ENCODE results near the gene ILF2. TPM values are rescaled to one million over a fixed set of nuclear protein-coding genes. Genes with fewer than 3 reads are reported as not detected.

ILF2 gene
- total and polyA plus RNA-seq, 2 of the 13 experiments (the other 11 are each of a cell fraction or from before 2014, with no cell fraction given), result 292 to 366 TPM

- Histone ChIP-seq H3K27me3 (ENCODE audit: control insufficient read depth in 1 of 2, insufficient read depth in 2 of 2, low read length in 2 of 2) (no peaks in the 10 kb centered on the region), H3K4me3 (replicated peaks in 1 of 3; ENCODE audit: insufficient read depth in 1 of 3, low read depth in 2 of 3, low read length in 3 of 3) (no peak overlapping the region), H3K9me3 (ENCODE audit: low read length) (no peaks in the 10 kb centered on the region), H3K4me2 (ENCODE audit: low read depth, low read length) (no peak overlapping the region), H3K9ac (ENCODE audit: insufficient read depth, low read depth, low read length) (no peak overlapping the region), H3K4me1 (ENCODE audit: insufficient read depth, low read length) (peaks cover 15% of the 10 kb centered on the region), H3K36me3 (replicated peaks in 1 of 2; ENCODE audit: control insufficient read depth in 1 of 2, insufficient read depth in 2 of 2, low read length in 2 of 2) (peaks cover 21 to 78% of the 10 kb centered on the region in 2 experiments), H3K79me2 (ENCODE audit: insufficient read depth, low read length) (peaks cover 6% of the 10 kb centered on the region), H4K20me1 (ENCODE audit: insufficient read depth, low read length) (no peaks in the 10 kb centered on the region; the same call in 1 of the 2 replicates), H2AFZ (ENCODE audit: low read length) (no peak overlapping the region), H3K27ac (ENCODE audit: extremely low read length, insufficient read depth, low read length) (no peak overlapping the region)
- no peak for DNase-seq (ENCODE audit: low spot score)
- TF ChIP-seq EEA1 (CRISPR knock-in tag; IDR thresholded peaks at IDR 0.05; ENCODE audit: borderline replicate concordance) (no peak), ZNF790 (CRISPR knock-in tag; IDR thresholded peaks at IDR 0.05; ENCODE audit: borderline replicate concordance) (no peak), CSRNP1 (CRISPR knock-in tag; IDR thresholded peaks at IDR 0.05) (no peak), MXD4 (CRISPR knock-in tag; IDR thresholded peaks at IDR 0.05) (no peak), ZNF672 (CRISPR knock-in tag; IDR thresholded peaks at IDR 0.05) (no peak), ISX (CRISPR knock-in tag; conservative IDR thresholded peaks at IDR 0.05) (no peak), RBFOX2 (IDR thresholded peaks at IDR 0.05; ENCODE audit: low read depth, low read length) (0 out of 2 replicates have a peak, but pooled peaks have one; percentile 1)
- no peak for ATAC-seq
- BruUV-seq (replicated peaks), result TSS peak; percentile 0
- ChIA-PET POLR2A (interaction anchor here (0.9 to 4.2 kb wide), 9 partner anchors 9 to 133 kb away, joined by 3 to 40 read pairs (median 6); partner anchors contain the start of genes CHTOP, S100A1, S100A13 and S100A14), CTCF (ENCODE audit: low intra/inter-chr PET ratio, low total read pairs) (no interaction called here)
- in situ Hi-C loops (cut with HindIII; ENCODE audit: extremely low pct_ligation_motif_present, low pct_unique_long_range_greater_than_20kb), result no loop called here
- WGBS (ENCODE audit: low lambda C conversion rate), result 98% methylated on average over 11 of the region's 11 CpGs
- intact Hi-C loops (cut with micrococcal nuclease; ENCODE audit: unreplicated experiment), result no loop called here
- no peak for FAIRE-seq
Measured at GRCh38 chr1:153643100-153643499, 27.7 kb downstream of the ILF2 start.

- Histone ChIP-seq H3K79me2 (ENCODE audit: insufficient read depth, low read length) (peaks cover 6% of the 10 kb centered on the region), H3K4me2 (ENCODE audit: low read depth, low read length) (no peak overlapping the region), H4K20me1 (ENCODE audit: insufficient read depth, low read length) (no peaks in the 10 kb centered on the region; the same call in 1 of the 2 replicates), H3K27me3 (ENCODE audit: control insufficient read depth in 1 of 2, insufficient read depth in 2 of 2, low read length in 2 of 2) (no peaks in the 10 kb centered on the region), H3K9me3 (ENCODE audit: low read length) (no peaks in the 10 kb centered on the region), H3K4me1 (ENCODE audit: insufficient read depth, low read length) (peaks cover 11% of the 10 kb centered on the region), H3K9ac (ENCODE audit: insufficient read depth, low read depth, low read length) (no peak overlapping the region), H3K36me3 (replicated peaks in 1 of 2; ENCODE audit: control insufficient read depth in 1 of 2, insufficient read depth in 2 of 2, low read length in 2 of 2) (peaks cover 21 to 86% of the 10 kb centered on the region in 2 experiments), H2AFZ (ENCODE audit: low read length) (no peak overlapping the region), H3K4me3 (replicated peaks in 1 of 3; ENCODE audit: insufficient read depth in 1 of 3, low read depth in 2 of 3, low read length in 3 of 3) (no peak overlapping the region), H3K27ac (ENCODE audit: extremely low read length, insufficient read depth, low read length) (no peak overlapping the region)
- intact Hi-C loops (cut with micrococcal nuclease; ENCODE audit: unreplicated experiment) (no loop called here), in situ Hi-C loops (cut with HindIII; ENCODE audit: extremely low pct_ligation_motif_present, low pct_unique_long_range_greater_than_20kb) (no loop called here)
- POLR2A ChIA-PET, result interaction anchor here (3.6 to 4.2 kb wide), 2 partner anchors 8 to 14 kb away, joined by 16 to 40 read pairs; partner anchors contain the start of genes CHTOP, S100A1 and S100A13
- no peak for DNase-seq (ENCODE audit: low spot score)
- FAIRE-seq, result no peak
- 96% methylated on average over 11 of the region's 11 CpGs for whole genome bisulfite sequencing (ENCODE audit: low lambda C conversion rate)
- 0 out of 2 replicates have a peak, but pooled peaks have one; percentile 26 for TF ChIP-seq RBFOX2 (IDR thresholded peaks at IDR 0.05; ENCODE audit: low read depth, low read length)
- TF ChIP-seq GLI4 (CRISPR knock-in tag; IDR thresholded peaks at IDR 0.05; ENCODE audit: borderline replicate concordance), result no peak
- no TSS peak for BruUV-seq (replicated peaks)
- CTCF ChIA-PET (ENCODE audit: low intra/inter-chr PET ratio, low total read pairs), result no interaction called here
- no peak for ATAC-seq
Measured at GRCh38 chr1:153642161-153642560, 28.6 kb downstream of the ILF2 start.
